Esophagus squamous epithelium (tissue), 5 donors: Measurements from ENCODE around the gene CCSER1. TPM values are rescaled to one million over a fixed set of nuclear protein-coding genes. Genes with fewer than 3 reads are reported as not detected.

ENCODE experiments used
- DNase-seq: peaks from one replicate; lab custom pipeline; 2025; lab: John Stamatoyannopoulos, UW
- H3K27ac ChIP-seq, 4 donors: fragments of 200-600 bp; sonication (generic); one replicate each; pipeline ENCODE4 v1.5.1; 2016 to 2019; ENCODE audit warnings: mild to moderate bottlenecking in 1 of 4
- H3K27me3 ChIP-seq, 4 donors: fragments of 200-600 bp; sonication (generic); 1 replicate in 3 of 4; 2 replicates in 1 of 4; pipeline versions ENCODE4 v1.5.1 to v1.6.0; 2017 to 2021; ENCODE audit warnings: antibody characterized with exemption in 1 of 4
- H3K36me3 ChIP-seq, 3 donors: fragments of 200-600 bp; sonication (generic); one replicate each; pipeline ENCODE4 v1.5.1; 2016 to 2019
- H3K4me1 ChIP-seq, 3 donors: fragments of 200-600 bp; sonication (generic); one replicate each; pipeline ENCODE4 v1.5.1; 2017 to 2019
- H3K4me3 ChIP-seq, 4 donors: fragments of 200-600 bp; sonication (generic); 1 replicate in 3 of 4; 2 replicates in 1 of 4; pipeline ENCODE4 v1.5.1; 2016 to 2019; ENCODE audit warnings: mild to moderate bottlenecking in 2 of 4, moderate library complexity in 1 of 4
- H3K9me3 ChIP-seq, 3 donors: fragments of 200-600 bp; sonication (generic); one replicate each; pipeline ENCODE4 v1.5.1; 2016 to 2019
- CTCF ChIP-seq, 6 experiments: fragments of 450-650 bp in 4 of 6; fragments of 200-600 bp in 2 of 6; sonication (generic) in 2 of 6; IDR thresholded peaks; one replicate each; pipeline ENCODE4 v1.5.1; 2016 to 2019; ENCODE audit warnings: antibody characterized with exemption in 6 of 6, mild to moderate bottlenecking in 4 of 6, moderate library complexity in 4 of 6
- POLR2A ChIP-seq, 4 donors: fragments of 450-650 bp; IDR thresholded peaks; one replicate each; pipeline ENCODE4 v1.6.1; 2017; ENCODE audit warnings: antibody characterized with exemption in 4 of 4, mild to moderate bottlenecking in 4 of 4, moderate library complexity in 3 of 4
- WGBS, 2 donors: methylation state at CpG; one replicate each; pipeline ENCODE4 v1.1.5; 2018; 5-methylcytosine and 5-hydroxymethylcytosine counted together
- intact Hi-C: fragments of 100-400 bp; cut with DNase I; formaldehyde crosslinking; loops from one replicate; pipeline ENCODE4 v1.15.0; 2022
- total RNA-seq, 4 donors: library from RNA; depleted of rRNA; stranded (reverse); fragments of >200 nt; gene quantifications; one replicate each; pipeline ENCODE4 v1.1.0, GENCODE V29; 2016
- donor health status: DM: yes; HTN: yes; CAD: no.

The CCSER1 gene
- total RNA-seq, 4 donors from 2014 or later, result 1.2 to 12.4 (median 2.2) TPM

- 43 to 61% methylated on average over 2 of the region's 2 CpGs for WGBS, 2 donors
- Histone ChIP-seq H3K36me3 (no peaks in the 10 kb centered on the region), H3K27me3 (no peaks in the 10 kb centered on the region), H3K4me3 (no peak overlapping the region), H3K9me3 (no peaks in the 10 kb centered on the region), H3K27ac (no peak overlapping the region), H3K4me1 (no peaks in the 10 kb centered on the region)
- intact Hi-C loops, result no loop called here
- TF ChIP-seq CTCF (IDR thresholded peaks at IDR 0.05) (no peak), POLR2A (IDR thresholded peaks at IDR 0.05) (no peak)
- no peak for DNase-seq
These were observed 1174.9 kb downstream of the CCSER1 start for GRCh38 chr4:91302120-91302519.

GRCh38 chr4:91304292-91304691, 1177.1 kb downstream of the CCSER1 start:
- TF ChIP-seq CTCF (IDR thresholded peaks at IDR 0.05), result no peak
- DNase-seq, result no peak
- intact Hi-C loops, result no loop called here
- Histone ChIP-seq H3K4me1 (no peaks in the 10 kb centered on the region), H3K36me3 (no peaks in the 10 kb centered on the region), H3K27ac (no peak overlapping the region), H3K9me3 (no peaks in the 10 kb centered on the region), H3K27me3 (no peaks in the 10 kb centered on the region), H3K4me3 (no peak overlapping the region)
- WGBS, 2 donors, result 52 to 66% methylated on average over 3 of the region's 3 CpGs

GRCh38 chr4:91317434-91317833, 1190.2 kb downstream of the CCSER1 start:
- no peaks in the 10 kb centered on the region for H3K9me3 ChIP-seq
- no peak overlapping the region for H3K4me3 ChIP-seq
- TF ChIP-seq CTCF (IDR thresholded peaks at IDR 0.05), result no peak
- no peak for TF ChIP-seq POLR2A (IDR thresholded peaks at IDR 0.05)
- no peaks in the 10 kb centered on the region for H3K27me3 ChIP-seq
- 69 to 81% methylated on average over 4 of the region's 4 CpGs for WGBS, 2 donors
- H3K4me1 ChIP-seq, result no peaks in the 10 kb centered on the region
- no peak overlapping the region for H3K27ac ChIP-seq
- H3K36me3 ChIP-seq, result no peaks in the 10 kb centered on the region
- no peak for DNase-seq
- intact Hi-C loops, result no loop called here

- TF ChIP-seq CTCF (IDR thresholded peaks at IDR 0.05) (no peak), POLR2A (IDR thresholded peaks at IDR 0.05) (no peak)
- Histone ChIP-seq H3K36me3 (no peaks in the 10 kb centered on the region), H3K4me3 (no peak overlapping the region), H3K27ac (no peak overlapping the region), H3K27me3 (no peaks in the 10 kb centered on the region), H3K4me1 (no peaks in the 10 kb centered on the region), H3K9me3 (no peaks in the 10 kb centered on the region)
- WGBS, 2 donors, result 59 to 88% methylated on average over 4 of the region's 4 CpGs
- intact Hi-C loops, result no loop called here
- DNase-seq, result no peak
These were observed 1192.5 kb downstream of the CCSER1 start for GRCh38 chr4:91319556-91320268.

GRCh38 chr4:91322961-91323360, 1195.8 kb downstream of the CCSER1 start:
- Histone ChIP-seq H3K4me1 (no peaks in the 10 kb centered on the region), H3K4me3 (no peak overlapping the region), H3K36me3 (no peaks in the 10 kb centered on the region), H3K27ac (no peak overlapping the region), H3K9me3 (peaks cover 0 to 18% (median 9%) of the 10 kb centered on the region in 3 donors), H3K27me3 (no peaks in the 10 kb centered on the region)
- 81 to 95% methylated on average over 1 of the region's 1 CpG for WGBS, 2 donors
- DNase-seq, result no peak
- no peak for TF ChIP-seq POLR2A (IDR thresholded peaks at IDR 0.05)
- no peak for TF ChIP-seq CTCF (IDR thresholded peaks at IDR 0.05)
- intact Hi-C loops, result no loop called here
